ENCODE data around the gene UBXN6. TPM values are rescaled to one million over a fixed set of nuclear protein-coding genes. Genes with fewer than 3 reads are reported as not detected.

UBXN6 gene
- total and polyA plus RNA-seq, 2 of the 8 experiments (the other 6 are each of a cell fraction or from before 2014, with no cell fraction given), result 28.0 to 43.8 TPM

GRCh38 chr19:4493929-4494690, 36.5 kb upstream of the UBXN6 start (continued):
- TF ChIP-seq CHD7 (IDR thresholded peaks at IDR 0.05; ENCODE audit: insufficient replicate concordance, low read length), result no peak
- TF ChIP-seq PHF8 (conservative IDR thresholded peaks at IDR 0.05; ENCODE audit: low read depth, low read length), result no peak
- no peak for TF ChIP-seq KDM1A (IDR thresholded peaks at IDR 0.05; ENCODE audit: borderline replicate concordance, low read length)
- no peak for TF ChIP-seq TCF12 (IDR thresholded peaks at IDR 0.05; ENCODE audit: low read depth, low read length)
- no peak for TF ChIP-seq CREB1 (IDR thresholded peaks at IDR 0.05)
- TF ChIP-seq EP300 (IDR thresholded peaks at IDR 0.05; ENCODE audit: borderline replicate concordance in 1 of 2, low read depth in 2 of 2, low read length in 2 of 2), result no peak
- no peak for TF ChIP-seq RXRA (IDR thresholded peaks at IDR 0.05; ENCODE audit: insufficient read depth, low read depth, low read length)
